GM12892 (cell line): ENCODE measurements around the gene APOC3.

Experiments used
- POLR2A ChIP-seq: IDR thresholded peaks from 2 replicates; pipeline ENCODE4 v1.6.1; 2011; ENCODE audit warnings: low read depth, low read length, control low read depth
- POLR2AphosphoS5 ChIP-seq: IDR thresholded peaks from 2 replicates; pipeline ENCODE4 v1.6.1; 2011; ENCODE audit warnings: low read depth, low read length, control low read depth
- TAF1 ChIP-seq: IDR thresholded peaks from 2 replicates; pipeline ENCODE4 v1.6.1; 2011; ENCODE audit warnings: low read depth, mild to moderate bottlenecking, control low read depth, low read length, borderline replicate concordance

DNA sequence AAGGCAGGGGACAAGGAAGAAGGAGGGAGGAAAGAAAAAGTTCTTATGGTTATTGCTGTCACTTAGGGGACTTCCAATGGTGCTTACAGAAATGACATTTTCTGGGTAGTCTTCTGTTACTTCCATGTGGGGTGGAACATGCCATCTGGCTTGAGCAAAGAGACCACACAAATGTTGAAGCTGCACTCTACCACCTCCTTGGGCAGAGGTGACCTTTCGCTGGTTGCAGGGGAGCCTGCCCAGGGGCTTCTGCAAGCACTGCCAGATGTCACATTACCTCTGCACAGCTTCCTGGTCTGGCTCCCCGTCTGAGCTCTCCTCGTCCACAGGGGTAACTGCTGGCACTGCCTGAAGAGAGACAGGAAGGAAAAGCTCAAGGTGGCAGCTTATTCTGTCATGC, 40.3 kb downstream of the APOC3 start:
- TF ChIP-seq POLR2A (no peak), POLR2AphosphoS5 (no peak), TAF1 (no peak)
